Gastrocnemius medialis (tissue), 4 donors: ENCODE results near the gene PANK4. TPM values are rescaled to one million over a fixed set of nuclear protein-coding genes. Genes with fewer than 3 reads are reported as not detected.
"Not testable (repeated sequence)": the region's sequence is repeated elsewhere in the genome, so short reads cannot be mapped to it uniquely, and the experiment has no call there.

Source experiments
- ATAC-seq, 2 donors: fragments of 150-250 bp; one replicate each; pipeline ENCODE4 v1.9.1; 2016
- DNase-seq, 2 donors: peaks; one replicate each; pipeline ENCODE4 v3.0.0-alpha.2; 2019
- H3K27ac ChIP-seq, 4 donors: fragments of 200-600 bp; sonication (generic); 1 replicate in 1 of 4; 2 replicates in 3 of 4; pipeline ENCODE4 v1.5.1; 2016 to 2018; ENCODE audit warnings: mild to moderate bottlenecking in 2 of 4, moderate library complexity in 1 of 4
- H3K27me3 ChIP-seq, 3 donors: fragments of 200-600 bp; sonication (generic) in 2 of 3; 1 replicate in 1 of 3; 2 replicates in 2 of 3; pipeline versions ENCODE4 v1.5.1 to v1.6.0; 2016 to 2019; ENCODE audit warnings: mild to moderate bottlenecking in 1 of 3, moderate library complexity in 1 of 3
- H3K36me3 ChIP-seq, 2 donors: fragments of 200-600 bp; sonication (generic) in 1 of 2; one replicate each; pipeline ENCODE4 v1.5.1; 2017 to 2018
- H3K4me1 ChIP-seq, 2 donors: fragments of 200-600 bp; sonication (generic) in 1 of 2; one replicate each; pipeline ENCODE4 v1.5.1; 2016 to 2017; ENCODE audit warnings: mild to moderate bottlenecking in 2 of 2
- H3K4me3 ChIP-seq, 4 donors: fragments of 200-600 bp; sonication (generic) in 3 of 4; 1 replicate in 1 of 4; 2 replicates in 3 of 4; pipeline ENCODE4 v1.5.1; 2016 to 2019; ENCODE audit warnings: mild to moderate bottlenecking in 2 of 4
- H3K9me3 ChIP-seq, 3 donors: fragments of 200-600 bp; sonication (generic) in 2 of 3; 1 replicate in 1 of 3; 2 replicates in 2 of 3; pipeline ENCODE4 v1.5.1; 2016 to 2019
- POLR2A ChIP-seq, 2 donors: fragments of 450-650 bp; IDR thresholded peaks; one replicate each; pipeline ENCODE4 v1.6.1; 2017; ENCODE audit warnings: antibody characterized with exemption in 2 of 2, mild to moderate bottlenecking in 2 of 2, moderate library complexity in 2 of 2
- in situ Hi-C, 4 donors: fragments of 200-750 bp; cut with MboI; loops; one replicate each; pipeline versions ENCODE4 v1.15.0 to v1.8.0; 2017; ENCODE audit warnings: low sequenced_read_pairs in 4 of 4
- intact Hi-C: fragments of 100-400 bp; cut with DNase I; formaldehyde crosslinking; loops from one replicate; pipeline ENCODE4 v1.15.1; 2023; ENCODE audit warnings: low total_unique reads
- total RNA-seq, 4 donors: library from RNA; depleted of rRNA; stranded (reverse); fragments of >200 nt; gene quantifications; one replicate each; pipeline versions ENCODE4 v1.1.0 to v1.2.3, GENCODE V29; 2016
- TF ChIP-seq, protein P1 (sequence below), 5 experiments: fragments of 450-650 bp in 3 of 5; fragments of 200-600 bp in 2 of 5; sonication (generic) in 2 of 5; IDR thresholded peaks in 4 of 5; conservative IDR thresholded peaks in 1 of 5; 1 replicate in 4 of 5; 2 replicates in 1 of 5; pipeline ENCODE4 v1.5.1; 2016 to 2019; ENCODE audit warnings: antibody characterized with exemption in 5 of 5, mild to moderate bottlenecking in 3 of 5, moderate library complexity in 3 of 5

PANK4 gene
- total RNA-seq, 4 donors from 2014 or later: 27.5 to 54.2 (median 38.5) TPM

- Histone ChIP-seq H3K4me1 (peaks cover 13 to 38% of the 10 kb centered on the region in 2 donors), H3K9me3 (no peaks in the 10 kb centered on the region), H3K27me3 (peaks cover 2 to 8% (median 2%) of the 10 kb centered on the region in 3 donors), H3K27ac (peak overlapping the region in 3 of 4 donors; percentile 34 to 74 (median 65)), H3K4me3 (no peak overlapping the region), H3K36me3 (no peaks in the 10 kb centered on the region)
- in situ Hi-C loops (no loop called here), intact Hi-C loops (loop anchor here (10.0 kb wide), 1 partner anchor 93 kb away; no protein-coding TSS in a partner anchor)
- DNase-seq (no peak), ATAC-seq (no peak)
- TF ChIP-seq, protein P1, sequence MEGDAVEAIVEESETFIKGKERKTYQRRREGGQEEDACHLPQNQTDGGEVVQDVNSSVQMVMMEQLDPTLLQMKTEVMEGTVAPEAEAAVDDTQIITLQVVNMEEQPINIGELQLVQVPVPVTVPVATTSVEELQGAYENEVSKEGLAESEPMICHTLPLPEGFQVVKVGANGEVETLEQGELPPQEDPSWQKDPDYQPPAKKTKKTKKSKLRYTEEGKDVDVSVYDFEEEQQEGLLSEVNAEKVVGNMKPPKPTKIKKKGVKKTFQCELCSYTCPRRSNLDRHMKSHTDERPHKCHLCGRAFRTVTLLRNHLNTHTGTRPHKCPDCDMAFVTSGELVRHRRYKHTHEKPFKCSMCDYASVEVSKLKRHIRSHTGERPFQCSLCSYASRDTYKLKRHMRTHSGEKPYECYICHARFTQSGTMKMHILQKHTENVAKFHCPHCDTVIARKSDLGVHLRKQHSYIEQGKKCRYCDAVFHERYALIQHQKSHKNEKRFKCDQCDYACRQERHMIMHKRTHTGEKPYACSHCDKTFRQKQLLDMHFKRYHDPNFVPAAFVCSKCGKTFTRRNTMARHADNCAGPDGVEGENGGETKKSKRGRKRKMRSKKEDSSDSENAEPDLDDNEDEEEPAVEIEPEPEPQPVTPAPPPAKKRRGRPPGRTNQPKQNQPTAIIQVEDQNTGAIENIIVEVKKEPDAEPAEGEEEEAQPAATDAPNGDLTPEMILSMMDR (IDR thresholded peaks at IDR 0.05 in 4 of 5, conservative IDR thresholded peaks at IDR 0.05 in 1 of 5): no peak
- TF ChIP-seq POLR2A (IDR thresholded peaks at IDR 0.05): no peak
Measured at GRCh38 chr1:2552189-2552588, 25.8 kb upstream of the PANK4 start.

DNA sequence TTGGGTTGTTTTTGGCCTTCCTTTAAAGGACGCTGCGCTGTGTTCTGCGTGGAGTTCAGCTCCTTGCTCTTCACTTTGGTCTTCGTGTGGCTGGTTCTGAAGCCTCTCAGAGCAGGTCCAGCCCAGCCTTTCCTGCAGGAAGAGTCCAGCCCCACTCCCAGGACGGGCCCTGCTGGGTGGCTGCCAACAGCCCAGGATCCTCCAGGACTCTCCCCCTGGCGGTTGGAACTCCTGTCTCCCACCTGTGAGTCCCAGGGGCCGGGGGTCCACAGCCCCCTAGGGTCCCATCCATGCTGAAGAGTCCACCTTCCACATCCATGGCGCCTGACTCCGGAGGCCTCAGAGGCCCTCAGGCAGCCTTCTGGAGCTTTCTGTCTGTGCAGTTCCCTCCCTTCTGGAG lies 25.1 kb upstream of the PANK4 start:
- H3K9me3 ChIP-seq, in situ Hi-C loops, ATAC-seq, H3K36me3 ChIP-seq, DNase-seq: not testable (repeated sequence)
- Histone ChIP-seq H3K4me1 (peaks cover 11 to 38% of the 10 kb centered on the region in 2 donors), H3K27me3 (peaks cover 8 to 14% (median 8%) of the 10 kb centered on the region in 3 donors), H3K4me3 (peak overlapping the region; percentile 15 to 46 (median 24)), H3K27ac (peak overlapping the region; percentile 37 to 74 (median 68))
- intact Hi-C loops: loop anchor here (10.0 kb wide), 1 partner anchor 93 kb away; no protein-coding TSS in a partner anchor
- TF ChIP-seq, protein P1 (IDR thresholded peaks at IDR 0.05 in 4 of 5, conservative IDR thresholded peaks at IDR 0.05 in 1 of 5): peak in 1 of 5 experiments; percentile 19

- in situ Hi-C loops, H3K36me3 ChIP-seq, DNase-seq, H3K9me3 ChIP-seq: not testable (repeated sequence)
- H3K27me3 ChIP-seq: peaks cover 10 to 19% (median 12%) of the 10 kb centered on the region in 3 donors
- peak in 1 of 2 donors; percentile 7 for ATAC-seq
- H3K4me3 ChIP-seq: peak overlapping the region in 2 of 4 donors; percentile 17 to 57
- peaks cover 11 to 37% of the 10 kb centered on the region in 2 donors for H3K4me1 ChIP-seq
- peak overlapping the region; percentile 22 to 74 (median 68) for H3K27ac ChIP-seq
- intact Hi-C loops: loop anchor here (10.0 kb wide), 1 partner anchor 94 kb away; no protein-coding TSS in a partner anchor
Measured at GRCh38 chr1:2550309-2550861, 24.0 kb upstream of the PANK4 start.

GRCh38 chr1:2549367-2550029 lies 23.1 kb upstream of the PANK4 start:
- in situ Hi-C loops: loop anchor here (10.0 to 25.0 kb wide), 2 partner anchors 135 to 337 kb away; partner anchors contain the start of gene PEX10 (in 4 of the 4)
- not testable (repeated sequence) for DNase-seq
- H3K4me1 ChIP-seq: peaks cover 11 to 35% of the 10 kb centered on the region in 2 donors

DNA sequence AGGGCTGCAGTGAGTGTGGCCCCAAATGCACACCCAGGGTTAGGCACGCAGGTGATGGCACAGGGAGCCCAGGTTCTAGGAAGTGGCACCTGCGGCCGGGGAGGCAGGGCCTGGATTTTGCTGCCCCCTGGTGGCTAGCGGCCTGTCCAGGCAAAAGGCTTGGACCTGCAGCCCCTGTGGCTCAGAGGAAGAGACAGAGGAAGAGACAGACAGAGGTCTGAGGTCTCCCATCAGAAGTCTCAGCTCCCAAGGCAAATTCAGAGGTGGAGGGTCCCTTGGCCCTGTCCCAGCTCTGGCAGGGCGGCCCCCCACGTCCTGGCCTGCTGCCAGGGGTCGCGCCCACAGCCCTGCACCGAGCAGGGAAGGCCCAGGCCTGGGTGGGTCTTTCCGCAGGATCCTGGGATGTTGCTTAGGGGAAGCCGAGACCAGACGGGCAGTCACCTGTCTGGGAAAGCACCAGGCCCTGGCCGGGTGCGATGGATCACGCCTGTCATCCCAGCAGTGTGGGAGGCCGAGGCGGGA lies 21.7 kb upstream of the PANK4 start:
- Histone ChIP-seq H3K4me3 (peak overlapping the region; percentile 44 to 65 (median 55)), H3K36me3 (no peaks in the 10 kb centered on the region), H3K4me1 (peaks cover 14 to 35% of the 10 kb centered on the region in 2 donors), H3K27me3 (peaks cover 10 to 25% (median 22%) of the 10 kb centered on the region in 3 donors), H3K27ac (peak overlapping the region; percentile 86 to 94 (median 88)), H3K9me3 (no peaks in the 10 kb centered on the region)
- DNase-seq: peak; percentile 61 to 69
- in situ Hi-C loops: loop anchor here (10.0 to 25.0 kb wide), 2 partner anchors 133 to 336 kb away; partner anchors contain the start of gene PEX10 (in 4 of the 4)
- ATAC-seq: peak; percentile 58 to 64
- TF ChIP-seq, protein P1 (IDR thresholded peaks at IDR 0.05 in 4 of 5, conservative IDR thresholded peaks at IDR 0.05 in 1 of 5): peak; percentile 86 to 98 (median 96)
- TF ChIP-seq POLR2A (IDR thresholded peaks at IDR 0.05): no peak
- intact Hi-C loops: loop anchor here (1.0 to 10.0 kb wide), 4 partner anchors 37 to 351 kb away; no protein-coding TSS in a partner anchor

More at GRCh38 chr1:2549367-2550029, 23.1 kb upstream of the PANK4 start:
- peaks cover 10 to 20% (median 12%) of the 10 kb centered on the region in 3 donors for H3K27me3 ChIP-seq
- ATAC-seq, H3K36me3 ChIP-seq, H3K9me3 ChIP-seq: not testable (repeated sequence)
- intact Hi-C loops: loop anchor here (5.0 to 10.0 kb wide), 3 partner anchors 85 to 352 kb away; no protein-coding TSS in a partner anchor
- peak overlapping the region; percentile 18 to 65 (median 50) for H3K4me3 ChIP-seq
- H3K27ac ChIP-seq: peak overlapping the region; percentile 86 to 94 (median 88)
